GM21360 (cell line): ENCODE measurements around the gene TMEM144.

ENCODE experiments used
- ATAC-seq: cut with Tn5 transposase; IDR thresholded peaks from one replicate; pipeline ENCODE4 v1.9.1; 2021; ENCODE audit warnings: mild to moderate bottlenecking, moderate library complexity; ENCODE audit not compliant: unreplicated experiment

The TMEM144 gene

GRCh38 chr4:158292156-158292555 lies 81.9 kb downstream of the TMEM144 start:
- no peak for ATAC-seq

DNA sequence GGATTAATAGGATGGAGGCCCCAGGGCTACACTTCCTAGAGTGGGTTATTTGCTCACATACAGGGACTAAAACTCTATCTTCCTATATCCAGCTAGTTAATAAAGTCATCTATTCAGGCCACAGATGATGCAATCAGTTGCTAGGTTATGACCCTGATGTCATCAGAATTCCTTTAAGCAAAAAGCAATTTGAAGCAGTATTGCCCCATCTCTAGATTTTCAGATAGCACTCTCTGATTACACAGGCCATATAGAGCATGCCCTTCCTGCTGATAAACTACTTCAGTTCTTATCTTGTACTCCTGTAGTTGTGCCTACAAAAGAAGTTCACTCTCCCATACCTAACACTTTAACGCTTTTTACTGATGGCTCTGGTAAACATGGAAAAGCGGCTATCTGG lies 84.8 kb downstream of the TMEM144 start:
- ATAC-seq: no peak

DNA sequence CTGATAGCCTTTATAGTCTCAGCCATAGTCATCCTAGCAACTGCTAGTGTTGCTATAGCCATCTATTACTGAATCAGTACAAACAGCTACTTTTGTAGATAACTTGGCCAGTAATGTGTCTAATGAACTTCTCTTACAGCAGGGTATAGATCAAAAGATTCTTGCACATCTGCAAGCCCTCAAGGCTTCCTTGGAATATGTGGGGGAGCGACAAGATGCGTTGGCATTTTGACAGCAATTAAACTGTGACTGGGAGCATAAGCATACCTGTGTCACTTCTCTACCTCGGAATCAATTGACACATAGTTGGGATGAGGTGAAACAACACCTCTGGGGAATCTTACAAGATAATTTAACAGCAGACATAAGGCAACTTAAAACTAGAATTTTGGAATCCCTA lies 87.6 kb downstream of the TMEM144 start:
- ATAC-seq: no peak

DNA sequence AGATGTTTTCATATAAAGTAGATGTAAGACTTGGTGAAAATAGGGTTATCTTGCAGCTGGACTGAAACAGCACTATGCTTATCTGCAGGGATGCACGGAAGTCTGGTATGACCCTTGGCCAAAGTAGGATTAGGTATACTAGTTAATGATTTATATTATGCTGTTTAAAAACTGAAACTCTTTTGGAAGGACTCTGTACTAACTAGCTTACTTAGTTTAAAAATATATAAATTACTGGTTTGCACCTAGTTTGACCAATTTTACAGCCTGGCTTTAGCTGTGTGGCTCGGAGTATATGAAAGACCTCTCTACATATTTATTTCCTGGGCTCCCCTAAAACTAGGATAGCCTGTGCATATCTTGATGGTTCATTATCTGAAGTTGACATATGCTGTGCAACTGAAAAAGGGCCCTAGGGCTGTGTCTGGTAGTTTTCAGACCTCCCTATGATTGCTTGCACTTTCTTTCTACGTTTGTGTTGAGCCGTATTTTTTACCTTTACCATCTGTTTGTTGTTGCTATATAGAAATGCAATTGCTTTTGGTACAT lies 89.2 kb downstream of the TMEM144 start:
- ATAC-seq: no peak

DNA sequence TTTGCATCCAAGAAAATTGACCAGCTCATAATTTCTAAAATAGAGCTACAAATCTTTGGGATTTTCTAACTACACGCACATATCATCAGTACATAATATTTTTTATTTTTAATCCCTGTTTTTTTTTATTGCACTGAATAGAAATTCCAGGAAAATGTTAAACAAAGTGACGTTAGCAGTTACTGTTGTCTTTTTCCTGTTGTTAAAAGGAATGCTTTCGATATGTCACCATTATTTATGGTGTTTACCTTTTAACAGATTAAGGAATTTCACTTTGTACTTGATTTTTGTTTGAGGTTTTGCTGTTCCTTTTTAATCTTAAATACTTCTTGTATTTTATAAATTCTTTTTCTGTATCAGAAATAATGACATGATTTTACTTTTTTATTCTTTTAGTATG lies 89.7 kb downstream of the TMEM144 start:
- ATAC-seq: no peak

DNA sequence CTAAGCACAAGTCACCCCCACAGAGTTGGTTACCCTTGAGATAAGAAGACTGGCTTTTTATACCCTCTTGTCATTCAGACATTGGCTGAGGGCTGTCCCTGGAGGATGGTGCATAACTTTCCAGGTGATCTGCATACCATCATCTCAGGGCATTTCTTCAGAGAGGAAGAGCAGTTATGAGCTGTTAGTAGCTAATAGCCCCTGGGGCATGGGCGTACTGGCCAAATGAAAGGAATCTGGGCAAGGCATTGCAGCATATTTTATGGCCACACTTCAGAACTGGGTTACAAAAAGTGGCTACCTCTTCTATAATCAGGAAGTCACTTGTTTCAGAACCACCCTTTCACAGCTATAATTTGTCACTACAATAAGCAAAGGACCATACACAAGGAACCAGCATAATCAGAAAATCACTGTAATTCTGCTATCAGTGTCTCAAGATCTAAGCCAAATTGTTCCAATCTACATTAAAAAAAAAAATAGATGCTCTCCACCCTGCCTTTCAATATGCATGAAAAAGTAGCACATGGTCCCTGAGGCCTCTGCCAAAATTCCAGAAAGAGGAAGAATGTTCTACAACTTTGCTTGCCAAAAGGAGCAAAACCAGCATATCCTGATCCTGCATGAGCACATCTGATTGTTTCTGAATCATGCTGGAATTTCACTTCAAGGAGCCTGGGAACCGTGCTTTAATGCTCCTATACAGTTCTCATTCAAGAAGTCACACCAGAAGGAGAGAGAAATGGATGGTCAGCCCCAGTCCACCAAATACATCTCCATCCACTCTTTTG lies 92.0 kb downstream of the TMEM144 start:
- no peak for ATAC-seq

GRCh38 chr4:158304694-158305093 lies 94.4 kb downstream of the TMEM144 start:
- ATAC-seq: no peak
